ENCODE results near the gene ARHGAP33. TPM values are rescaled to one million over a fixed set of nuclear protein-coding genes. Genes with fewer than 3 reads are reported as not detected.

ARHGAP33 gene
- polyA plus RNA-seq, 1 donor from 2014 or later, result 20.5 TPM

DNA sequence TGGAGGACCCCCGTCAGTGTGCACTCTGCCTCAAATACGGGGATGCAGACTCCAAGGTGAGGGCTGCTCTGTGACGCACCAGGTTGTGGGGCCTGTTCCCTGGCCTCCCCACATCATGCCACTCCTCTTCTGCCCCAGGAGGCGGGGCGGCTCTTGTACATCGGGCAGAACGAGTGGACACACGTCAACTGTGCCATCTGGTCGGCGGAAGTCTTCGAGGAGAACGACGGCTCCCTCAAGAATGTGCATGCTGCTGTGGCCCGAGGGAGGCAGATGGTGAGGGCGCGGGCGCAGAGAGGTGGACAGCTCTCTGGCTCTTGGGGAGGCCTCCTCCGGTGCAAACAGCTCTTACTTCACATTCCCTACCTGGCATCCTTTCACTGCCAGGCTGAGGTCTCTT lies 46.3 kb upstream of the ARHGAP33 start:
- Histone ChIP-seq H2AFZ (ENCODE audit: low read depth, low read length) (no peak overlapping the region), H3K79me2 (replicated peaks; ENCODE audit: insufficient read depth, low read length) (no peaks in the 10 kb centered on the region), H3K4me3 (ENCODE audit: low read length) (no peak overlapping the region), H3K27me3 (ENCODE audit: insufficient read depth, low read depth, low read length) (no peaks in the 10 kb centered on the region), H3K27ac (ENCODE audit: low read length) (no peak overlapping the region), H3K9me3 (ENCODE audit: low read length) (no peaks in the 10 kb centered on the region), H3K36me3 (ENCODE audit: insufficient read depth, low read length) (no peaks in the 10 kb centered on the region), H3F3A (ENCODE audit: insufficient read depth, low read length, poor library complexity, severe bottlenecking) (no peaks in the 10 kb centered on the region), H3K9ac (ENCODE audit: low read length) (no peak overlapping the region), H3K9me2 (ENCODE audit: insufficient read depth, low read length) (no peaks in the 10 kb centered on the region), H4K20me1 (ENCODE audit: insufficient read depth) (no peaks in the 10 kb centered on the region), H3K4me2 (ENCODE audit: low read length) (no peak overlapping the region)
- no peak for TF ChIP-seq POLR2AphosphoS5 (IDR thresholded peaks at IDR 0.05)
- TF ChIP-seq RAD21 (conservative IDR thresholded peaks at IDR 0.05), result no peak
- no peak for TF ChIP-seq MXI1 (conservative IDR thresholded peaks at IDR 0.05; ENCODE audit: poor library complexity, severe bottlenecking)
- TF ChIP-seq, protein P1, sequence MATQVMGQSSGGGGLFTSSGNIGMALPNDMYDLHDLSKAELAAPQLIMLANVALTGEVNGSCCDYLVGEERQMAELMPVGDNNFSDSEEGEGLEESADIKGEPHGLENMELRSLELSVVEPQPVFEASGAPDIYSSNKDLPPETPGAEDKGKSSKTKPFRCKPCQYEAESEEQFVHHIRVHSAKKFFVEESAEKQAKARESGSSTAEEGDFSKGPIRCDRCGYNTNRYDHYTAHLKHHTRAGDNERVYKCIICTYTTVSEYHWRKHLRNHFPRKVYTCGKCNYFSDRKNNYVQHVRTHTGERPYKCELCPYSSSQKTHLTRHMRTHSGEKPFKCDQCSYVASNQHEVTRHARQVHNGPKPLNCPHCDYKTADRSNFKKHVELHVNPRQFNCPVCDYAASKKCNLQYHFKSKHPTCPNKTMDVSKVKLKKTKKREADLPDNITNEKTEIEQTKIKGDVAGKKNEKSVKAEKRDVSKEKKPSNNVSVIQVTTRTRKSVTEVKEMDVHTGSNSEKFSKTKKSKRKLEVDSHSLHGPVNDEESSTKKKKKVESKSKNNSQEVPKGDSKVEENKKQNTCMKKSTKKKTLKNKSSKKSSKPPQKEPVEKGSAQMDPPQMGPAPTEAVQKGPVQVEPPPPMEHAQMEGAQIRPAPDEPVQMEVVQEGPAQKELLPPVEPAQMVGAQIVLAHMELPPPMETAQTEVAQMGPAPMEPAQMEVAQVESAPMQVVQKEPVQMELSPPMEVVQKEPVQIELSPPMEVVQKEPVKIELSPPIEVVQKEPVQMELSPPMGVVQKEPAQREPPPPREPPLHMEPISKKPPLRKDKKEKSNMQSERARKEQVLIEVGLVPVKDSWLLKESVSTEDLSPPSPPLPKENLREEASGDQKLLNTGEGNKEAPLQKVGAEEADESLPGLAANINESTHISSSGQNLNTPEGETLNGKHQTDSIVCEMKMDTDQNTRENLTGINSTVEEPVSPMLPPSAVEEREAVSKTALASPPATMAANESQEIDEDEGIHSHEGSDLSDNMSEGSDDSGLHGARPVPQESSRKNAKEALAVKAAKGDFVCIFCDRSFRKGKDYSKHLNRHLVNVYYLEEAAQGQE (IDR thresholded peaks at IDR 0.05; ENCODE audit: borderline replicate concordance), result no peak
- no peak for TF ChIP-seq SMC3 (conservative IDR thresholded peaks at IDR 0.05; ENCODE audit: poor library complexity)
- TF ChIP-seq EP300 (conservative IDR thresholded peaks at IDR 0.05; ENCODE audit: poor library complexity, severe bottlenecking), result no peak
- TF ChIP-seq EZH2 (IDR thresholded peaks at IDR 0.05; ENCODE audit: borderline replicate concordance, insufficient read depth, low read length, poor library complexity, severe bottlenecking), result no peak
- TF ChIP-seq, protein P2, sequence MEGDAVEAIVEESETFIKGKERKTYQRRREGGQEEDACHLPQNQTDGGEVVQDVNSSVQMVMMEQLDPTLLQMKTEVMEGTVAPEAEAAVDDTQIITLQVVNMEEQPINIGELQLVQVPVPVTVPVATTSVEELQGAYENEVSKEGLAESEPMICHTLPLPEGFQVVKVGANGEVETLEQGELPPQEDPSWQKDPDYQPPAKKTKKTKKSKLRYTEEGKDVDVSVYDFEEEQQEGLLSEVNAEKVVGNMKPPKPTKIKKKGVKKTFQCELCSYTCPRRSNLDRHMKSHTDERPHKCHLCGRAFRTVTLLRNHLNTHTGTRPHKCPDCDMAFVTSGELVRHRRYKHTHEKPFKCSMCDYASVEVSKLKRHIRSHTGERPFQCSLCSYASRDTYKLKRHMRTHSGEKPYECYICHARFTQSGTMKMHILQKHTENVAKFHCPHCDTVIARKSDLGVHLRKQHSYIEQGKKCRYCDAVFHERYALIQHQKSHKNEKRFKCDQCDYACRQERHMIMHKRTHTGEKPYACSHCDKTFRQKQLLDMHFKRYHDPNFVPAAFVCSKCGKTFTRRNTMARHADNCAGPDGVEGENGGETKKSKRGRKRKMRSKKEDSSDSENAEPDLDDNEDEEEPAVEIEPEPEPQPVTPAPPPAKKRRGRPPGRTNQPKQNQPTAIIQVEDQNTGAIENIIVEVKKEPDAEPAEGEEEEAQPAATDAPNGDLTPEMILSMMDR (IDR thresholded peaks at IDR 0.05; ENCODE audit: poor library complexity, severe bottlenecking), result no peak
- TF ChIP-seq TAF1 (IDR thresholded peaks at IDR 0.05; ENCODE audit: low read depth), result no peak

DNA sequence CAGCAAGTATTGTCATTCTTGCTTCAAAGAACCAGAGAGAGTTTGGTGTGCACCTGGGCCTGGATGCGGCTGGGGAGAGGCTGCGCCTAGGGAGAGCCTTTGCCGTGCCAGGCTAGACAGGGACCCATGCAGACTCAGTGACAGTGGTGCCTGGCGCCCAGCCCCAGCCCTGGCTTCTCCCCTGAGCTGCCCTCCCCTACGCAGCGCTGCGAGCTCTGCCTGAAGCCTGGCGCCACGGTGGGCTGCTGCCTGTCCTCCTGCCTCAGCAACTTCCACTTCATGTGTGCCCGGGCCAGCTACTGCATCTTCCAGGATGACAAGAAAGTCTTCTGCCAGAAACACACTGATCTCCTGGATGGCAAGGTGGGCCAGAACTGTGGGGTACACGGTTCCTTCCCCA lies 45.6 kb upstream of the ARHGAP33 start:
- Histone ChIP-seq H3K27me3 (ENCODE audit: insufficient read depth, low read depth, low read length) (no peaks in the 10 kb centered on the region), H3K79me2 (replicated peaks; ENCODE audit: insufficient read depth, low read length) (no peaks in the 10 kb centered on the region), H3K27ac (ENCODE audit: low read length) (no peak overlapping the region), H3K36me3 (ENCODE audit: insufficient read depth, low read length) (no peaks in the 10 kb centered on the region), H3K9me3 (ENCODE audit: low read length) (no peaks in the 10 kb centered on the region), H3K4me2 (ENCODE audit: low read length) (no peak overlapping the region), H2AFZ (ENCODE audit: low read depth, low read length) (no peak overlapping the region), H4K20me1 (ENCODE audit: insufficient read depth) (no peaks in the 10 kb centered on the region), H3F3A (ENCODE audit: insufficient read depth, low read length, poor library complexity, severe bottlenecking) (no peaks in the 10 kb centered on the region), H3K4me3 (ENCODE audit: low read length) (no peak overlapping the region), H3K9ac (ENCODE audit: low read length) (no peak overlapping the region), H3K9me2 (ENCODE audit: insufficient read depth, low read length) (no peaks in the 10 kb centered on the region)
- TF ChIP-seq EZH2 (IDR thresholded peaks at IDR 0.05; ENCODE audit: borderline replicate concordance, insufficient read depth, low read length, poor library complexity, severe bottlenecking), result no peak
- TF ChIP-seq SMC3 (conservative IDR thresholded peaks at IDR 0.05; ENCODE audit: poor library complexity), result no peak
- TF ChIP-seq, protein P2 (IDR thresholded peaks at IDR 0.05; ENCODE audit: poor library complexity, severe bottlenecking), result no peak
- no peak for TF ChIP-seq EP300 (conservative IDR thresholded peaks at IDR 0.05; ENCODE audit: poor library complexity, severe bottlenecking)
- TF ChIP-seq POLR2AphosphoS5 (IDR thresholded peaks at IDR 0.05), result no peak
- TF ChIP-seq MXI1 (conservative IDR thresholded peaks at IDR 0.05; ENCODE audit: poor library complexity, severe bottlenecking), result no peak
- TF ChIP-seq TAF1 (IDR thresholded peaks at IDR 0.05; ENCODE audit: low read depth), result no peak
- TF ChIP-seq, protein P1 (IDR thresholded peaks at IDR 0.05; ENCODE audit: borderline replicate concordance), result no peak
- TF ChIP-seq RAD21 (conservative IDR thresholded peaks at IDR 0.05), result no peak
